ENCODE measurements around the gene VWA3B. TPM values are rescaled to one million over a fixed set of nuclear protein-coding genes. Genes with fewer than 3 reads are reported as not detected.

VWA3B gene
- total RNA-seq, 1 donor from 2014 or later: not detected

DNA sequence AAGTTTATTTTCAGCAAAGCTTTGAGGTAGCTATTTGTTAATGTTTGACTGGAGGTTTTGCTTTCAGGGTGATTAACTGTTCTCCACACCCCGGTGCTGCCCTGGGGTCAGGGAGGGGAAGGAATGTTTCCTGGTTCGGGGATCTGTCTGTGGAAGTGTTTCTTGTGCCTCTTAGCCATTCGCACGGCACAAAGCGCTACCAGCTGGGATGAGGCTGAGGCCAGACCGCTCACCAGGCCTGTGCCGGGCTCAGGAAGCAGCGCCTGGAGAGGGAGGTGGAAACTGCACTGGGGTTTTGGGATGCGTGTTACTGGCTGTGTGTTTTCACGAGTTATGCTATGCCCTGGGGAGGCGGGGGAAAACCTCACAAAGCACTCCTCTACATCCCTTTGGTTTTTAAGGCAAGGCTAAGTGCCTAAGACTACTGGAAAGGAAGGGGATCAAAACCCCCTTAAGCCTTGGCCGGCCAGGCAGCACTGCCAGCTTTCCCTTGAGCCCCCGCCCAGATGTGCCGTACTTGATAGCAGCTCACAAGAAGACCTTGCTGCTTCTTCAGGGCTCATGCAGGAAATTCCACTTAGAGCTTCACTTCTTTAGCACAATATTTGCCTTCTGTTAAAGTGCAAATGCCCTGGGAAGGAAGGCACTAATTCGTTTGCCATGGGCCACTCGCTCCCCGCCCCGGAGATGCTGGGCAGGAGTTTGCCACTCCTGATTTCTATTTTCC, 193.6 kb downstream of the VWA3B start:
- Mint-ChIP-seq H3K27me3 (ENCODE audit: low read depth) (peaks cover 7% of the 10 kb centered on the region), H3K9me3 (ENCODE audit: low read depth) (peaks cover 5% of the 10 kb centered on the region), H3K4me3 (ENCODE audit: unreplicated experiment) (no peak overlapping the region), H3K36me3 (ENCODE audit: low read depth) (peaks cover 1% of the 10 kb centered on the region), H3K27ac (ENCODE audit: unreplicated experiment) (no peak overlapping the region), H3K4me1 (ENCODE audit: low read depth) (peaks cover 12% of the 10 kb centered on the region)
- TF ChIP-seq, protein P1, sequence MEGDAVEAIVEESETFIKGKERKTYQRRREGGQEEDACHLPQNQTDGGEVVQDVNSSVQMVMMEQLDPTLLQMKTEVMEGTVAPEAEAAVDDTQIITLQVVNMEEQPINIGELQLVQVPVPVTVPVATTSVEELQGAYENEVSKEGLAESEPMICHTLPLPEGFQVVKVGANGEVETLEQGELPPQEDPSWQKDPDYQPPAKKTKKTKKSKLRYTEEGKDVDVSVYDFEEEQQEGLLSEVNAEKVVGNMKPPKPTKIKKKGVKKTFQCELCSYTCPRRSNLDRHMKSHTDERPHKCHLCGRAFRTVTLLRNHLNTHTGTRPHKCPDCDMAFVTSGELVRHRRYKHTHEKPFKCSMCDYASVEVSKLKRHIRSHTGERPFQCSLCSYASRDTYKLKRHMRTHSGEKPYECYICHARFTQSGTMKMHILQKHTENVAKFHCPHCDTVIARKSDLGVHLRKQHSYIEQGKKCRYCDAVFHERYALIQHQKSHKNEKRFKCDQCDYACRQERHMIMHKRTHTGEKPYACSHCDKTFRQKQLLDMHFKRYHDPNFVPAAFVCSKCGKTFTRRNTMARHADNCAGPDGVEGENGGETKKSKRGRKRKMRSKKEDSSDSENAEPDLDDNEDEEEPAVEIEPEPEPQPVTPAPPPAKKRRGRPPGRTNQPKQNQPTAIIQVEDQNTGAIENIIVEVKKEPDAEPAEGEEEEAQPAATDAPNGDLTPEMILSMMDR (IDR thresholded peaks at IDR 0.05): no peak
- no peak for DNase-seq (ENCODE audit: low spot score)

DNA sequence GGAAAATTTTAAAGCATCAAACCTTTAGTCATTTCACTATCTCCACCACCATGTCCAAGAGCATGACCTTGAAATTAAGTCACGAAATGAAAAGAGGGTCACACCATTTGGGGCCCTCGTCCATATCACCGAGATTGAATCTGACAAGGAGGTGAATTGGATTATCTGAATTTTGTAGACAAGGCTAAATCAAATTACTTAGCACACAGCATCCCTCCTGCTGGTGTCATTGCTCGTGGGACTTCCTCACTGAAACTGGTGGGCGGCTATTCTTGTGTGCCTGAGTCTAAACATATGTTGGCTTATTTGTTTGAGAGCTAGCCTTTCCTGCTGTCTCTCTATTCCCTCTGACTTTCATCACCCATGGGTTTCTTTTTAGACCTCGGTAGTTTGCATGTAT, 194.6 kb downstream of the VWA3B start:
- Mint-ChIP-seq H3K4me1 (ENCODE audit: low read depth) (peaks cover 12% of the 10 kb centered on the region), H3K9me3 (ENCODE audit: low read depth) (peaks cover 9% of the 10 kb centered on the region), H3K36me3 (ENCODE audit: low read depth) (peaks cover 1% of the 10 kb centered on the region), H3K27me3 (ENCODE audit: low read depth) (peaks cover 9% of the 10 kb centered on the region), H3K4me3 (ENCODE audit: unreplicated experiment) (no peak overlapping the region), H3K27ac (ENCODE audit: unreplicated experiment) (no peak overlapping the region)
- TF ChIP-seq, protein P1 (IDR thresholded peaks at IDR 0.05): no peak
- no peak for DNase-seq (ENCODE audit: low spot score)

DNA sequence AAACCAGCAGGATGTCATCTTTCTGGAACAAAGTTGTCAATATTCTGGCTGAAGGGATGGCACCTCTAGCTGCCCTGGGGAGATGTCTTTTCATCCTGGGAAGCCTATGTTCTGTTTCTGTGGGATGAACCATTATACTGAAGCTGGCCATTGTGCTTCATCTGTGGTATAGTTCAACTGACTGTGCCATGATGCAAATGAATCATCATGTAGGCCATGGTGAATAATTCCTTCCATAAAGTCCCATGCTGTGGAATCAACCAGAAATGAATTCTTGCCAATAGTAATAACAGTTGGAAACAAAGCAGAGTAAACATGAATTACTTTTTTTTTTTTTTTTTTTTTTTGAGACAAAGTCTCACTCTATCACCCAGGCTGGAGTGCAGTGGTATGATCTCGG, 195.1 kb downstream of the VWA3B start:
- Mint-ChIP-seq H3K36me3 (ENCODE audit: low read depth) (peaks cover 1% of the 10 kb centered on the region), H3K27me3 (ENCODE audit: low read depth) (peaks cover 12% of the 10 kb centered on the region), H3K4me1 (ENCODE audit: low read depth) (peaks cover 11% of the 10 kb centered on the region), H3K27ac (ENCODE audit: unreplicated experiment) (no peak overlapping the region), H3K9me3 (ENCODE audit: low read depth) (peaks cover 11% of the 10 kb centered on the region), H3K4me3 (ENCODE audit: unreplicated experiment) (no peak overlapping the region)
- TF ChIP-seq, protein P1 (IDR thresholded peaks at IDR 0.05): no peak
- DNase-seq (ENCODE audit: low spot score): no peak

DNA sequence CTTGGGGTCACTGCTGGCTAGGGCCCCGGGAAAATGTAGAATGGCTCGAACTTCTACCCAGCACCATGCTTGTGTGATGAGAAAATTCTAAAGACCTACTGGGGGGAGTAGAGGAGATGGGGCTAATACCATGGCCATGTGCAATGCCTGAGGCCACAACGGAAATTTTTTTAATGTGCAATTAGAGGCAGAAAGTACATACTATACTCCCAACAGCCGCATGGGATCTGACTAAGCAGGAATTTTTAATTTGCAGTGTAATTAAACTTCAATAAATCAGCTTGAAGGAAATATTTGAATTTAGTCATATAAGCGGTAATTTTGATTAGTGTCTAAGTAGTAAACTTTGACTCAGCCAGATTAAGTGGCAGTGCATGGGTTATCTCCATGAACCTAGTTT, 206.1 kb downstream of the VWA3B start:
- TF ChIP-seq, protein P1 (IDR thresholded peaks at IDR 0.05): no peak
- DNase-seq (ENCODE audit: low spot score): no peak
- Mint-ChIP-seq H3K27me3 (ENCODE audit: low read depth) (peaks cover 13% of the 10 kb centered on the region), H3K27ac (ENCODE audit: unreplicated experiment) (no peak overlapping the region), H3K36me3 (ENCODE audit: low read depth) (peaks cover 1% of the 10 kb centered on the region), H3K9me3 (ENCODE audit: low read depth) (peaks cover 3% of the 10 kb centered on the region), H3K4me1 (ENCODE audit: low read depth) (no peaks in the 10 kb centered on the region), H3K4me3 (ENCODE audit: unreplicated experiment) (no peak overlapping the region)

DNA sequence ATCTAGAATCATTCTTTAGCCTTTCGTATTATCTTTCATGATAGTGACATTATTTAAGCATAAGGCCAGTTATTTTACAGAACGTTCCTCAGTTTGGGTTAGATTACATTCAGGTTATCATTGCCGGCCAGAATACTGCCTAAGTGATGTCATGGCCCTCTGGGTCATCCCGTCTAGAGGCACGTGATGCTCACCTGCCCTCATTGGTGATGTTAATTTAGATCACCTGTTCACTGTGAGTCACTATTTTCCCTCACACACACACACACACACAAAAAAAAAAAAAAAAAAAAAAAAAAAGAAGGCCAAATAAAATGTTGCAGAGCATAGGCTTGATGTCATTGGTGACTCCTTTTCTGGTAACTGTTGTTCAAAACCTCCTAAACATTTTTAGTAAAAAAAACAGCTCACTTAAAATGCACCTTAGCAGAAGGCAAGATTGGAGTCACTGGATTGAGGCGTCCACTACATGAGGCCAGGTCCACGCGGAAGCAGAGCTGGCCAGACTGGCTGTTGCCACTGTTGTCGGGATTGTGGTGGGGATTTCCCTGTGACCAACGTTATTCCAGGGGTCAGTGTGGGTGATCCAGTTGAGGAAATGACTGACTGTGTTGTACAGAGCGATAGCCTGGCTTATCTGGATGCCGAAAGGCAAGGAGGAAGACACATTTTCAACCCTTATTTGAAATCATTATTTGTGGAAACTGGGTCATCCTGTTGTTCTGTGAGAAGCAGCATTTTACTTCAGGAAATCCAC, 207.1 kb downstream of the VWA3B start:
- TF ChIP-seq, protein P1 (IDR thresholded peaks at IDR 0.05): no peak
- H3K4me3 Mint-ChIP-seq (ENCODE audit: unreplicated experiment): no peak overlapping the region
- H3K36me3 Mint-ChIP-seq (ENCODE audit: low read depth): peaks cover 1% of the 10 kb centered on the region
- H3K27me3 Mint-ChIP-seq (ENCODE audit: low read depth): peaks cover 14% of the 10 kb centered on the region
- no peaks in the 10 kb centered on the region for H3K4me1 Mint-ChIP-seq (ENCODE audit: low read depth)
- H3K27ac Mint-ChIP-seq (ENCODE audit: unreplicated experiment): no peak overlapping the region
- H3K9me3 Mint-ChIP-seq (ENCODE audit: low read depth): peaks cover 3% of the 10 kb centered on the region
- DNase-seq (ENCODE audit: low spot score): no peak
